Bone marrow (tissue), 2 donors: ENCODE data around the gene CD27.
"Not testable (repeated sequence)": the region's sequence is repeated elsewhere in the genome, so short reads cannot be mapped to it uniquely, and the experiment has no call there.

ENCODE experiments used
- DNase-seq, 2 donors: peaks; one replicate each; lab custom pipeline; 2025; lab: John Stamatoyannopoulos, UW

Gene CD27

GRCh38 chr12:6488240-6488639 lies 43.5 kb downstream of the CD27 start:
- DNase-seq: no peak

- DNase-seq: no peak
These were observed 44.7 kb downstream of the CD27 start for GRCh38 chr12:6489449-6489848.

GRCh38 chr12:6490673-6491072 lies 45.9 kb downstream of the CD27 start:
- not testable (repeated sequence) for DNase-seq

GRCh38 chr12:6492838-6493496 lies 48.2 kb downstream of the CD27 start, which contains the start of gene MRPL51:
Gene MRPL51 (minus strand): TSS chr12:6493262. CDS start chr12:6493136, 126 bp downstream.
- peak; percentile 82 to 90 for DNase-seq

GRCh38 chr12:6493497-6494257 lies 48.9 kb downstream of the CD27 start, which contains the start of gene NCAPD2:
Gene NCAPD2 (plus strand): TSS chr12:6494102. CDS start chr12:6495099, 997 bp downstream.
- peak; percentile 73 to 94 for DNase-seq

GRCh38 chr12:6494258-6494743 lies 49.5 kb downstream of the CD27 start:
- no peak for DNase-seq

- no peak for DNase-seq
These were observed 50.2 kb downstream of the CD27 start for GRCh38 chr12:6494968-6495367.

GRCh38 chr12:6497291-6497690 lies 52.5 kb downstream of the CD27 start:
- not testable (repeated sequence) for DNase-seq

- no peak for DNase-seq
These were observed 55.7 kb downstream of the CD27 start for GRCh38 chr12:6500466-6500865.
